SK-N-SH treated with all-trans-retinoic acid at 6 μM for 48 hours (cell line): Measurements from ENCODE around the gene ZNF541.

Experiments used
- ARNTL ChIP-seq: fragments of 450-650 bp; formaldehyde crosslinking; IDR thresholded peaks from 2 replicates; pipeline ENCODE4 v1.5.0; 2020; ENCODE audit warnings: low read depth, mild to moderate bottlenecking, moderate library complexity, borderline replicate concordance
- ESRRG ChIP-seq: fragments of 250-450 bp; sonication (Bioruptor Pico); IDR thresholded peaks from 2 replicates; pipeline ENCODE4 v1.6.1; 2021; ENCODE audit warnings: mild to moderate bottlenecking
- GLIS3 ChIP-seq: fragments of 250-450 bp; sonication (Bioruptor Pico); IDR thresholded peaks from 2 replicates; pipeline ENCODE4 v1.5.0; 2020; ENCODE audit warnings: mild to moderate bottlenecking, moderate library complexity
- ISL1 ChIP-seq: fragments of 250-450 bp; sonication (Bioruptor Pico); IDR thresholded peaks from 2 replicates; pipeline ENCODE4 v2.1.2; 2022; ENCODE audit warnings: mild to moderate bottlenecking, moderate library complexity
- OSR1 ChIP-seq: fragments of 250-450 bp; sonication (Bioruptor Pico); IDR thresholded peaks from 2 replicates; pipeline ENCODE4 v1.8.0; 2022; ENCODE audit warnings: moderate library complexity, mild to moderate bottlenecking, inconsistent platforms
- PPARA ChIP-seq: fragments of 250-450 bp; sonication (Bioruptor Pico); IDR thresholded peaks from 2 replicates; pipeline ENCODE4 v1.5.0; 2020; ENCODE audit warnings: mild to moderate bottlenecking, borderline replicate concordance
- RARB ChIP-seq: fragments of 250-450 bp; sonication (Bioruptor Pico); IDR thresholded peaks from 2 replicates; pipeline ENCODE4 v1.8.0; 2021; ENCODE audit warnings: mild to moderate bottlenecking, moderate library complexity
- ZFP3 ChIP-seq: fragments of 250-450 bp; sonication (Bioruptor Pico); IDR thresholded peaks from 2 replicates; pipeline ENCODE4 v1.5.0; 2020; ENCODE audit warnings: mild to moderate bottlenecking, moderate library complexity
- ZNF565 ChIP-seq: fragments of 450-650 bp; formaldehyde crosslinking; conservative IDR thresholded peaks from 2 replicates; pipeline ENCODE4 v1.5.0; 2020; ENCODE audit warnings: low read depth, mild to moderate bottlenecking, moderate library complexity
- TF ChIP-seq, protein P1 (sequence below): fragments of 250-450 bp; sonication (Bioruptor Pico); IDR thresholded peaks from 2 replicates; pipeline ENCODE4 v1.5.0; 2020; ENCODE audit warnings: mild to moderate bottlenecking, moderate library complexity
- TF ChIP-seq, protein P2 (sequence below): fragments of 250-450 bp; sonication (Bioruptor Pico); IDR thresholded peaks from 2 replicates; pipeline ENCODE4 v1.5.1; 2021; ENCODE audit warnings: mild to moderate bottlenecking, moderate library complexity
- TF ChIP-seq, protein P3 (sequence below): fragments of 250-450 bp; sonication (Bioruptor Pico); IDR thresholded peaks from 2 replicates; pipeline ENCODE4 v1.8.0; 2020; ENCODE audit warnings: mild to moderate bottlenecking, moderate library complexity, borderline replicate concordance

DNA sequence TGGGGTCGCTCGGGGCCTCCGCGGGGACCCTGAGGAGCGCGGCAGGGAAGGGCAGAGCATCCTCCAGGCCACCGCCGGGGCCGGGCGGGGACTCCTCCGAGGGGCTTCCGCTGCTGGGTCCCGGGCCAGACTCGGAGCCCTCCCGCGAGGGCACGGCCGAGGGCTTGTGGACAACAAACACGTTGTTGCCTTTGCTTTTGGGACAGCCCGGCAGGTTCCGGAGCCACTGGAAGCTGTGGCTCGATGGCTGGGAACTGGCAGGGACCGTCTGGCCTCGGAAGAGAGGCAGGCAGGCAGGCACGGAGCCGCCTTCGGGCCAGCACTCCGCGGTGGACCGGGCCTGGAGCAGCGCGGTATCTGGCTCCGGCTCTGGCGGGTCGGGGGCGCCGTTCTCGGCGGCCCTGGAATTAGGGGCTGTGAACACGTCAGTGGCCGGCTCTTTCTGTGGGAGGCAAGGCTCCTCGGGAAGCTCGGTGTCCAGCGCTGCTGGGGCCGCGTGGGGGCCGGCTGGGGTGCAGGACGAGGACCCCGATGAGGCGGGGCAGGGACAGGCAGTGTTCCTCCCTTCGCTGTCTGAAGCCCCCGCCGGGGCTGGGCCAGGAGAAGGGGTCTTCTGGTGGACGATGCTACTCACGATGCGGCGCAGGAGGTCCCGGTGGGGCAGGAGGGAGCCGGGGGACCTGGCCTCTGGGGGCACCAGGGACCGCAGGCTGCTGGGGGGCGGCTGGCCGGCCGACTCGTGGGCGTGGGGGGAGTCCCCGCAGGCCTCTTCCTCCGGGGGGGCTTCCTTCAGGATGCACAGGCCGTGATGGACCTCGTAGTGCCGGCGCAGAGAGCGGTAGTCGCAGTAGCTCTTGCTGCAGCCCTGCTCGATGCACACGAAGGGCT lies 27.6 kb downstream of the ZNF541 start:
- no peak for TF ChIP-seq RARB
- no peak for TF ChIP-seq ESRRG (CRISPR knock-in tag)
- no peak for TF ChIP-seq ARNTL
- TF ChIP-seq ISL1 (CRISPR knock-in tag) = no peak
- no peak for TF ChIP-seq ZFP3 (CRISPR knock-in tag)
- TF ChIP-seq, protein P1, sequence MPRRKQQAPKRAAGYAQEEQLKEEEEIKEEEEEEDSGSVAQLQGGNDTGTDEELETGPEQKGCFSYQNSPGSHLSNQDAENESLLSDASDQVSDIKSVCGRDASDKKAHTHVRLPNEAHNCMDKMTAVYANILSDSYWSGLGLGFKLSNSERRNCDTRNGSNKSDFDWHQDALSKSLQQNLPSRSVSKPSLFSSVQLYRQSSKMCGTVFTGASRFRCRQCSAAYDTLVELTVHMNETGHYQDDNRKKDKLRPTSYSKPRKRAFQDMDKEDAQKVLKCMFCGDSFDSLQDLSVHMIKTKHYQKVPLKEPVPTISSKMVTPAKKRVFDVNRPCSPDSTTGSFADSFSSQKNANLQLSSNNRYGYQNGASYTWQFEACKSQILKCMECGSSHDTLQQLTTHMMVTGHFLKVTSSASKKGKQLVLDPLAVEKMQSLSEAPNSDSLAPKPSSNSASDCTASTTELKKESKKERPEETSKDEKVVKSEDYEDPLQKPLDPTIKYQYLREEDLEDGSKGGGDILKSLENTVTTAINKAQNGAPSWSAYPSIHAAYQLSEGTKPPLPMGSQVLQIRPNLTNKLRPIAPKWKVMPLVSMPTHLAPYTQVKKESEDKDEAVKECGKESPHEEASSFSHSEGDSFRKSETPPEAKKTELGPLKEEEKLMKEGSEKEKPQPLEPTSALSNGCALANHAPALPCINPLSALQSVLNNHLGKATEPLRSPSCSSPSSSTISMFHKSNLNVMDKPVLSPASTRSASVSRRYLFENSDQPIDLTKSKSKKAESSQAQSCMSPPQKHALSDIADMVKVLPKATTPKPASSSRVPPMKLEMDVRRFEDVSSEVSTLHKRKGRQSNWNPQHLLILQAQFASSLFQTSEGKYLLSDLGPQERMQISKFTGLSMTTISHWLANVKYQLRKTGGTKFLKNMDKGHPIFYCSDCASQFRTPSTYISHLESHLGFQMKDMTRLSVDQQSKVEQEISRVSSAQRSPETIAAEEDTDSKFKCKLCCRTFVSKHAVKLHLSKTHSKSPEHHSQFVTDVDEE (CRISPR knock-in tag) = no peak
- no peak for TF ChIP-seq GLIS3 (CRISPR knock-in tag)
- TF ChIP-seq PPARA = no peak
- no peak for TF ChIP-seq ZNF565 (CRISPR knock-in tag)
- TF ChIP-seq, protein P2, sequence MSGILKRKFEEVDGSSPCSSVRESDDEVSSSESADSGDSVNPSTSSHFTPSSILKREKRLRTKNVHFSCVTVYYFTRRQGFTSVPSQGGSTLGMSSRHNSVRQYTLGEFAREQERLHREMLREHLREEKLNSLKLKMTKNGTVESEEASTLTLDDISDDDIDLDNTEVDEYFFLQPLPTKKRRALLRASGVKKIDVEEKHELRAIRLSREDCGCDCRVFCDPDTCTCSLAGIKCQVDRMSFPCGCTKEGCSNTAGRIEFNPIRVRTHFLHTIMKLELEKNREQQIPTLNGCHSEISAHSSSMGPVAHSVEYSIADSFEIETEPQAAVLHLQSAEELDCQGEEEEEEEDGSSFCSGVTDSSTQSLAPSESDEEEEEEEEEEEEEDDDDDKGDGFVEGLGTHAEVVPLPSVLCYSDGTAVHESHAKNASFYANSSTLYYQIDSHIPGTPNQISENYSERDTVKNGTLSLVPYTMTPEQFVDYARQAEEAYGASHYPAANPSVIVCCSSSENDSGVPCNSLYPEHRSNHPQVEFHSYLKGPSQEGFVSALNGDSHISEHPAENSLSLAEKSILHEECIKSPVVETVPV = no peak
- TF ChIP-seq, protein P3, sequence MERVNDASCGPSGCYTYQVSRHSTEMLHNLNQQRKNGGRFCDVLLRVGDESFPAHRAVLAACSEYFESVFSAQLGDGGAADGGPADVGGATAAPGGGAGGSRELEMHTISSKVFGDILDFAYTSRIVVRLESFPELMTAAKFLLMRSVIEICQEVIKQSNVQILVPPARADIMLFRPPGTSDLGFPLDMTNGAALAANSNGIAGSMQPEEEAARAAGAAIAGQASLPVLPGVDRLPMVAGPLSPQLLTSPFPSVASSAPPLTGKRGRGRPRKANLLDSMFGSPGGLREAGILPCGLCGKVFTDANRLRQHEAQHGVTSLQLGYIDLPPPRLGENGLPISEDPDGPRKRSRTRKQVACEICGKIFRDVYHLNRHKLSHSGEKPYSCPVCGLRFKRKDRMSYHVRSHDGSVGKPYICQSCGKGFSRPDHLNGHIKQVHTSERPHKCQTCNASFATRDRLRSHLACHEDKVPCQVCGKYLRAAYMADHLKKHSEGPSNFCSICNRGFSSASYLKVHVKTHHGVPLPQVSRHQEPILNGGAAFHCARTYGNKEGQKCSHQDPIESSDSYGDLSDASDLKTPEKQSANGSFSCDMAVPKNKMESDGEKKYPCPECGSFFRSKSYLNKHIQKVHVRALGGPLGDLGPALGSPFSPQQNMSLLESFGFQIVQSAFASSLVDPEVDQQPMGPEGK (CRISPR knock-in tag) = no peak
- no peak for TF ChIP-seq OSR1 (CRISPR knock-in tag)
